Measurements from ENCODE around the gene VTI1A. TPM values are rescaled to one million over a fixed set of nuclear protein-coding genes. Genes with fewer than 3 reads are reported as not detected.

The VTI1A gene
- total RNA-seq, 1 experiment from 2014 or later, result 28.6 TPM

DNA sequence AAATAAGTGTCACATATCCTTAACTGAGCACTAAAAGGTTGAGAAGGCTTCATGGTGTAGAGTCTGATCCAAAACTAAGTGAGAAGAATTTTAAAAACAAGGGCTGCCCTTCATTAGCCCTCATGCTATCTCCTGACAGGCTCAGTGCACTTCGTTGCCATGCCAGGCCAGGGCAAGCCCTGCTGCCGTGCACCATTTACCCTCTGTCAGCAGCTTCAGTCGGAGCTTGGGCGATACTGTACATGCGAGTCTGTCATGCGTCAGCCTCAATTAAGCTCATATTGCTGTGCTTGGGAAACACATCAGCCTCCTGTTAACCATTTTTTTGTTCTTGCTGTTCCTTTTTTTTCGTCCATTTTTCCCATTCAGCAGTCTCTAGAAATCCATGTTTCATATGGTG lies 166.6 kb downstream of the VTI1A start:
- H3K36me3 Mint-ChIP-seq (ENCODE audit: insufficient read depth, unreplicated experiment), result no peaks in the 10 kb centered on the region
- no peaks in the 10 kb centered on the region for H3K27me3 Mint-ChIP-seq (ENCODE audit: unreplicated experiment)
- no peak for DNase-seq
- CTCF ChIA-PET, result no interaction called here
- no peak overlapping the region for H3K27ac Mint-ChIP-seq (ENCODE audit: unreplicated experiment)
- BruUV-seq (replicated peaks), result no TSS peak
- no peaks in the 10 kb centered on the region for H3K4me1 Mint-ChIP-seq (ENCODE audit: low read depth, unreplicated experiment)
- H3K4me3 Mint-ChIP-seq (ENCODE audit: low read depth, unreplicated experiment), result no peak overlapping the region
- TF ChIP-seq, protein P1, sequence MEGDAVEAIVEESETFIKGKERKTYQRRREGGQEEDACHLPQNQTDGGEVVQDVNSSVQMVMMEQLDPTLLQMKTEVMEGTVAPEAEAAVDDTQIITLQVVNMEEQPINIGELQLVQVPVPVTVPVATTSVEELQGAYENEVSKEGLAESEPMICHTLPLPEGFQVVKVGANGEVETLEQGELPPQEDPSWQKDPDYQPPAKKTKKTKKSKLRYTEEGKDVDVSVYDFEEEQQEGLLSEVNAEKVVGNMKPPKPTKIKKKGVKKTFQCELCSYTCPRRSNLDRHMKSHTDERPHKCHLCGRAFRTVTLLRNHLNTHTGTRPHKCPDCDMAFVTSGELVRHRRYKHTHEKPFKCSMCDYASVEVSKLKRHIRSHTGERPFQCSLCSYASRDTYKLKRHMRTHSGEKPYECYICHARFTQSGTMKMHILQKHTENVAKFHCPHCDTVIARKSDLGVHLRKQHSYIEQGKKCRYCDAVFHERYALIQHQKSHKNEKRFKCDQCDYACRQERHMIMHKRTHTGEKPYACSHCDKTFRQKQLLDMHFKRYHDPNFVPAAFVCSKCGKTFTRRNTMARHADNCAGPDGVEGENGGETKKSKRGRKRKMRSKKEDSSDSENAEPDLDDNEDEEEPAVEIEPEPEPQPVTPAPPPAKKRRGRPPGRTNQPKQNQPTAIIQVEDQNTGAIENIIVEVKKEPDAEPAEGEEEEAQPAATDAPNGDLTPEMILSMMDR (IDR thresholded peaks at IDR 0.05; ENCODE audit: unreplicated experiment), result no peak
- intact Hi-C loops (cut with micrococcal nuclease; ENCODE audit: unreplicated experiment), result no loop called here
- H3K9me3 Mint-ChIP-seq (ENCODE audit: low read depth, unreplicated experiment), result no peaks in the 10 kb centered on the region

DNA sequence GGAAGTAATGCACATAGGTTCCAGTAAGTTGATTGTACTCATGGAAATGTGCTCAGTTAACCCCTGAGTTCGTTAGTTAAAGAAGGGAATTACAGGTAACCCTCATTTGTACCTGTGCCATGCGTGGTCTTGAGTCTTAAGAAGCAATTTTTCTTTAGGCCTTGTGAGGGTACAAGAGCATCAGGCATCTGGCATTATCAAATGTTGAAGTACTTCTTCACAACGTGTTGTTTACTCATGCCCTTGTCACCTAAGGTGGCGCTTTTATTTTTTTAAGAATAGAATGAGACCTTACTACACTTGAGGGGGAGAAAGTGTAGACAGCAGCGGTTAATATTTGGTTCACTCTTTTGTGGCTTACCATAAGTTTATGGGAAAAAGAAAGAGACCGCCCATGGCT lies 167.1 kb downstream of the VTI1A start:
- CTCF ChIA-PET, result no interaction called here
- H3K27ac Mint-ChIP-seq (ENCODE audit: unreplicated experiment), result no peak overlapping the region
- H3K4me3 Mint-ChIP-seq (ENCODE audit: low read depth, unreplicated experiment), result no peak overlapping the region
- H3K9me3 Mint-ChIP-seq (ENCODE audit: low read depth, unreplicated experiment), result no peaks in the 10 kb centered on the region
- no peaks in the 10 kb centered on the region for H3K27me3 Mint-ChIP-seq (ENCODE audit: unreplicated experiment)
- TF ChIP-seq, protein P1 (IDR thresholded peaks at IDR 0.05; ENCODE audit: unreplicated experiment), result no peak
- intact Hi-C loops (cut with micrococcal nuclease; ENCODE audit: unreplicated experiment), result no loop called here
- no peaks in the 10 kb centered on the region for H3K36me3 Mint-ChIP-seq (ENCODE audit: insufficient read depth, unreplicated experiment)
- DNase-seq, result no peak
- H3K4me1 Mint-ChIP-seq (ENCODE audit: low read depth, unreplicated experiment), result no peaks in the 10 kb centered on the region
- BruUV-seq (replicated peaks), result no TSS peak

DNA sequence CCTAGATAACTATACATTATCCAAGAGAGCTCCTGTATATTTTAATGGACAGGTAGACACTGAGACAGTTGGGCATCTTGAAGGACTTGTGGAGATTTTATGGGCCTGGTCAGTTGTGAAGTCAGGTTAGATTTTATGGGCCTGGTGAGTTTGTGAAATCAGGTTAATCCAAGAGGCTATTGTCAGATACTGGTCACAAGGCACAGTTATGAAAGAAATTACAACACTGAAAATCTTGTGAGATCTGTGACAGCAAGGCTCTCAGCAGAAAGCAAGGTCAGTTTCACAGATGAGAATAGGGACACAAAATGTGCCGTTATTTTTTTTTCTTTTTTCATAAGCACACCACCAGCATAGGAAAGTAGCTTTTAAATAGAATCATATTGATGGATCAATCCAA lies 167.6 kb downstream of the VTI1A start:
- Mint-ChIP-seq H3K27ac (ENCODE audit: unreplicated experiment) (no peak overlapping the region), H3K27me3 (ENCODE audit: unreplicated experiment) (no peaks in the 10 kb centered on the region), H3K4me3 (ENCODE audit: low read depth, unreplicated experiment) (no peak overlapping the region), H3K4me1 (ENCODE audit: low read depth, unreplicated experiment) (no peaks in the 10 kb centered on the region), H3K9me3 (ENCODE audit: low read depth, unreplicated experiment) (no peaks in the 10 kb centered on the region), H3K36me3 (ENCODE audit: insufficient read depth, unreplicated experiment) (no peaks in the 10 kb centered on the region)
- no peak for DNase-seq
- BruUV-seq (replicated peaks), result no TSS peak
- intact Hi-C loops (cut with micrococcal nuclease; ENCODE audit: unreplicated experiment), result no loop called here
- TF ChIP-seq, protein P1 (IDR thresholded peaks at IDR 0.05; ENCODE audit: unreplicated experiment), result no peak
- CTCF ChIA-PET, result no interaction called here

DNA sequence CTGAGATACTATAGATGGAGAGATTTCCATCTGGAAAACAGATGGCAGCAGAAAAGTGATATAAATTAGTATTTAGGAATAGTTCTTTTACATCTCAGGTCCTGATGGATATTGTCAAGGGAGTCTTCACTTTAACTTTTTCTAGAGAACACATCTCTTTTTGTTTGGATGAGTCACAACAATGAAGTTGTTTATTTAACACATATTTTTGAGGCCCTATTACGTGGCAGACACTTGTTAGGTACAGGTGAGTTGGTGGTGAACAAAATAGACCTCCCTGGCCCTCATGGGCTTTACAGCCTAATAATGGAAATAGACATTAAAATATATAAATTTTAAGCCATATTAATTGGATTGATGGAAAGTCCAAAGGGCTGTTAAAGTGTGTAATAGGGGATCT lies 168.3 kb downstream of the VTI1A start:
- H3K4me3 Mint-ChIP-seq (ENCODE audit: low read depth, unreplicated experiment), result no peak overlapping the region
- no peak overlapping the region for H3K27ac Mint-ChIP-seq (ENCODE audit: unreplicated experiment)
- no peaks in the 10 kb centered on the region for H3K4me1 Mint-ChIP-seq (ENCODE audit: low read depth, unreplicated experiment)
- no TSS peak for BruUV-seq (replicated peaks)
- TF ChIP-seq, protein P1 (IDR thresholded peaks at IDR 0.05; ENCODE audit: unreplicated experiment), result no peak
- CTCF ChIA-PET, result no interaction called here
- no peaks in the 10 kb centered on the region for H3K36me3 Mint-ChIP-seq (ENCODE audit: insufficient read depth, unreplicated experiment)
- no peaks in the 10 kb centered on the region for H3K27me3 Mint-ChIP-seq (ENCODE audit: unreplicated experiment)
- H3K9me3 Mint-ChIP-seq (ENCODE audit: low read depth, unreplicated experiment), result no peaks in the 10 kb centered on the region
- intact Hi-C loops (cut with micrococcal nuclease; ENCODE audit: unreplicated experiment), result no loop called here
- DNase-seq, result no peak

DNA sequence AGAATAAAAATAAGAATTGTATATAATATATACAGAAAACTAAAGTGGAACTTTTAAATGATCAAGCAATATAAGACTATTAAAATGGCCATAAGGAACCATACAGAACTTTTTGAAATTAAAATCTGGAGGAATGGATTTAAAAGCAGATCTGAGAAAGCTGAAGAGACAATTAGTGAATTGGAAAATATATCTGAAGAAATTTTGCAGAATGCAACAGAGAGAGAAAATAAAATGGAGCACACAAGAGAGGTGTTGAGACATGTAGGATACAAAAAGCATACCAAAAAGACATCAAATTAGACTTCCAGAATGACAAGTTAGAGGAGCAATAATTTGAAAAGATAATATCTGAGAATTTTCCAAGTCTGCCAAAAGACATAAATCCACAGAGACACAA lies 169.6 kb downstream of the VTI1A start:
- H3K27ac Mint-ChIP-seq (ENCODE audit: unreplicated experiment), result no peak overlapping the region
- TF ChIP-seq, protein P1 (IDR thresholded peaks at IDR 0.05; ENCODE audit: unreplicated experiment), result no peak
- no peaks in the 10 kb centered on the region for H3K9me3 Mint-ChIP-seq (ENCODE audit: low read depth, unreplicated experiment)
- H3K4me3 Mint-ChIP-seq (ENCODE audit: low read depth, unreplicated experiment), result no peak overlapping the region
- DNase-seq, result no peak
- BruUV-seq (replicated peaks), result no TSS peak
- H3K36me3 Mint-ChIP-seq (ENCODE audit: insufficient read depth, unreplicated experiment), result no peaks in the 10 kb centered on the region
- CTCF ChIA-PET, result no interaction called here
- H3K27me3 Mint-ChIP-seq (ENCODE audit: unreplicated experiment), result no peaks in the 10 kb centered on the region
- intact Hi-C loops (cut with micrococcal nuclease; ENCODE audit: unreplicated experiment), result no loop called here
- H3K4me1 Mint-ChIP-seq (ENCODE audit: low read depth, unreplicated experiment), result no peaks in the 10 kb centered on the region

Data from Calu3 (cell line).